Loucy (cell line): Measurements from ENCODE around the gene NSUN2.

Experiments used
- H2AFZ ChIP-seq: fragments of 200-600 bp; sonication (generic); 2 replicates; pipeline ENCODE4 v1.6.0; 2016; ENCODE audit warnings: antibody characterized with exemption, mild to moderate bottlenecking, low read length, moderate library complexity
- H3F3A ChIP-seq: fragments of 200-600 bp; 2 replicates; pipeline ENCODE4 v1.6.0; 2016; ENCODE audit warnings: antibody characterized with exemption, low read depth, mild to moderate bottlenecking
- H3K27me3 ChIP-seq: fragments of 200-600 bp; sonication (generic); 2 replicates; pipeline ENCODE4 v1.6.1; 2014; ENCODE audit warnings: low read length, mild to moderate bottlenecking; ENCODE audit not compliant: insufficient read depth, poor library complexity, severe bottlenecking
- H3K36me3 ChIP-seq: fragments of 200-600 bp; sonication (generic); 2 replicates; pipeline ENCODE4 v1.6.1; 2016; ENCODE audit warnings: low read length; ENCODE audit not compliant: insufficient read depth
- H3K4me1 ChIP-seq: fragments of 200-600 bp; sonication (generic); 2 replicates; pipeline ENCODE4 v1.5.1; 2014; ENCODE audit warnings: low read length, mild to moderate bottlenecking; ENCODE audit not compliant: insufficient read depth, poor library complexity, severe bottlenecking
- H3K4me2 ChIP-seq: fragments of 200-600 bp; sonication (generic); 2 replicates; pipeline ENCODE4 v1.6.0; 2014; ENCODE audit warnings: antibody characterized with exemption, low read length, low read depth, mild to moderate bottlenecking; ENCODE audit not compliant: poor library complexity, severe bottlenecking
- H3K4me3 ChIP-seq: fragments of 200-600 bp; sonication (generic); 2 replicates; pipeline ENCODE4 v1.5.1; 2014; ENCODE audit warnings: low read length, mild to moderate bottlenecking, mixed read lengths; ENCODE audit not compliant: poor library complexity, severe bottlenecking
- H3K79me2 ChIP-seq: fragments of 200-600 bp; sonication (generic); 2 replicates; pipeline ENCODE4 v1.6.1; 2014; ENCODE audit warnings: low read length; ENCODE audit not compliant: insufficient read depth
- H3K9ac ChIP-seq: fragments of 200-600 bp; sonication (generic); 2 replicates; pipeline ENCODE4 v1.6.0; 2014; ENCODE audit warnings: mild to moderate bottlenecking, low read depth, low read length, moderate library complexity; ENCODE audit not compliant: poor library complexity, severe bottlenecking
- H3K9me2 ChIP-seq: fragments of 200-600 bp; sonication (generic); replicated peaks from 2 replicates; pipeline ENCODE4 v1.6.1; 2016; ENCODE audit warnings: low read depth, low read length, mixed read lengths
- H3K9me3 ChIP-seq: fragments of 200-600 bp; sonication (generic); 2 replicates; pipeline ENCODE4 v1.6.1; 2014; ENCODE audit warnings: mild to moderate bottlenecking, antibody characterized with exemption, low read length, low read depth; ENCODE audit not compliant: insufficient read depth
- H4K20me1 ChIP-seq: fragments of 200-600 bp; sonication (generic); 2 replicates; pipeline ENCODE4 v1.6.0; 2014; ENCODE audit warnings: antibody characterized with exemption, low read length, mild to moderate bottlenecking; ENCODE audit not compliant: insufficient read depth, poor library complexity, severe bottlenecking
- EZH2phosphoT487 ChIP-seq: fragments of 200-600 bp; IDR thresholded peaks from 2 replicates; pipeline ENCODE4 v1.6.1; 2018; ENCODE audit warnings: antibody characterized with exemption, mild to moderate bottlenecking, moderate library complexity, borderline replicate concordance
- TF ChIP-seq, protein P1 (sequence below): fragments of 200-600 bp; sonication (generic); conservative IDR thresholded peaks from 2 replicates; pipeline ENCODE4 v1.5.1; 2014; ENCODE audit warnings: mild to moderate bottlenecking, antibody characterized with exemption, low read length

NSUN2 gene

DNA sequence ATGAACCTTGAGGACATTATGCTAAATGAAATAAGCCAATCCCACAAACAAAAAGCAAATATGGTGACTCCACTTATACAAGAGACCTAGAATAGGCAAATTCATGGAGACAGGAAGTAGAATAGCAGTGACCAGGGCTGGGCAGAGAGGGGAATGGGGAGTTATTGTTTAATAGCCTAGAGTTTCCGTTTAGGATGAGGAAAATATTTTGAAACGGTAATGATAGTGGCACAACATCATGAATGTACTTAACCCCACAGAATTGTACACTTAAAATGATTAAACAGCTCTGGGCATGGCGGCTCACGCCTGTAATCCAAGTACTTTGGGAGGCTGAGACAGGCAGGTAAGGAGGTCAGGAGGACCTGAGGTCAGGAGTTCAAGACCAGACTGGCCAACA lies 65.8 kb downstream of the NSUN2 start:
- Histone ChIP-seq H3K79me2 (no peaks in the 10 kb centered on the region), H3K9ac (no peak overlapping the region), H3K4me3 (no peak overlapping the region), H4K20me1 (no peaks in the 10 kb centered on the region), H3K4me2 (no peak overlapping the region), H3K27me3 (no peaks in the 10 kb centered on the region), H3K9me3 (peaks cover 3% of the 10 kb centered on the region; the same call in 1 of the 2 replicates), H2AFZ (no peak overlapping the region), H3K4me1 (no peaks in the 10 kb centered on the region), H3K36me3 (no peaks in the 10 kb centered on the region), H3K9me2 (no peaks in the 10 kb centered on the region), H3F3A (no peaks in the 10 kb centered on the region)
- TF ChIP-seq EZH2phosphoT487 = no peak
- TF ChIP-seq, protein P1, sequence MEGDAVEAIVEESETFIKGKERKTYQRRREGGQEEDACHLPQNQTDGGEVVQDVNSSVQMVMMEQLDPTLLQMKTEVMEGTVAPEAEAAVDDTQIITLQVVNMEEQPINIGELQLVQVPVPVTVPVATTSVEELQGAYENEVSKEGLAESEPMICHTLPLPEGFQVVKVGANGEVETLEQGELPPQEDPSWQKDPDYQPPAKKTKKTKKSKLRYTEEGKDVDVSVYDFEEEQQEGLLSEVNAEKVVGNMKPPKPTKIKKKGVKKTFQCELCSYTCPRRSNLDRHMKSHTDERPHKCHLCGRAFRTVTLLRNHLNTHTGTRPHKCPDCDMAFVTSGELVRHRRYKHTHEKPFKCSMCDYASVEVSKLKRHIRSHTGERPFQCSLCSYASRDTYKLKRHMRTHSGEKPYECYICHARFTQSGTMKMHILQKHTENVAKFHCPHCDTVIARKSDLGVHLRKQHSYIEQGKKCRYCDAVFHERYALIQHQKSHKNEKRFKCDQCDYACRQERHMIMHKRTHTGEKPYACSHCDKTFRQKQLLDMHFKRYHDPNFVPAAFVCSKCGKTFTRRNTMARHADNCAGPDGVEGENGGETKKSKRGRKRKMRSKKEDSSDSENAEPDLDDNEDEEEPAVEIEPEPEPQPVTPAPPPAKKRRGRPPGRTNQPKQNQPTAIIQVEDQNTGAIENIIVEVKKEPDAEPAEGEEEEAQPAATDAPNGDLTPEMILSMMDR = no peak

DNA sequence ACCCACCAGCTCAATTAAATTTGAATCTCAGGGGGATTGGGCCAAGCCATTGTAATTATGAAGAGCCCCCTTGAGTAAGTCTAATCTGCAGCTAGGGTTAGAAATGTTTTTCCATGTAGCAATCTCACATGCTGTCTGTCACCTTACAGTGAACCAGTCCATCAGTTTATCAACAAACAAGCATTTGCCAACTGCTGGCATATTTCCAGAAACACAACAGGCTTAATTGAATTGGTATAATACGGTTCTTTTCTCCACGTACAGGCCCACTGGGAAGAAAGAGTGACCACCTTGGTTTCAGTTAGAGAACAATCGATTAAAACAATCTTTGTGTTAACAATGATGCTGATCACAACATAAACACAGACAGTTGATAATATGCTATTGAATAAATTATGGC lies 67.4 kb downstream of the NSUN2 start:
- Histone ChIP-seq H2AFZ (no peak overlapping the region), H3K9ac (no peak overlapping the region), H3K4me2 (no peak overlapping the region), H3K79me2 (no peaks in the 10 kb centered on the region), H3K4me1 (no peaks in the 10 kb centered on the region), H3F3A (no peaks in the 10 kb centered on the region), H3K4me3 (no peak overlapping the region), H4K20me1 (no peaks in the 10 kb centered on the region), H3K9me3 (peaks cover 3% of the 10 kb centered on the region; the same call in 1 of the 2 replicates), H3K36me3 (no peaks in the 10 kb centered on the region), H3K27me3 (no peaks in the 10 kb centered on the region), H3K9me2 (no peaks in the 10 kb centered on the region)
- TF ChIP-seq, protein P1 = no peak
- TF ChIP-seq EZH2phosphoT487 = no peak

DNA sequence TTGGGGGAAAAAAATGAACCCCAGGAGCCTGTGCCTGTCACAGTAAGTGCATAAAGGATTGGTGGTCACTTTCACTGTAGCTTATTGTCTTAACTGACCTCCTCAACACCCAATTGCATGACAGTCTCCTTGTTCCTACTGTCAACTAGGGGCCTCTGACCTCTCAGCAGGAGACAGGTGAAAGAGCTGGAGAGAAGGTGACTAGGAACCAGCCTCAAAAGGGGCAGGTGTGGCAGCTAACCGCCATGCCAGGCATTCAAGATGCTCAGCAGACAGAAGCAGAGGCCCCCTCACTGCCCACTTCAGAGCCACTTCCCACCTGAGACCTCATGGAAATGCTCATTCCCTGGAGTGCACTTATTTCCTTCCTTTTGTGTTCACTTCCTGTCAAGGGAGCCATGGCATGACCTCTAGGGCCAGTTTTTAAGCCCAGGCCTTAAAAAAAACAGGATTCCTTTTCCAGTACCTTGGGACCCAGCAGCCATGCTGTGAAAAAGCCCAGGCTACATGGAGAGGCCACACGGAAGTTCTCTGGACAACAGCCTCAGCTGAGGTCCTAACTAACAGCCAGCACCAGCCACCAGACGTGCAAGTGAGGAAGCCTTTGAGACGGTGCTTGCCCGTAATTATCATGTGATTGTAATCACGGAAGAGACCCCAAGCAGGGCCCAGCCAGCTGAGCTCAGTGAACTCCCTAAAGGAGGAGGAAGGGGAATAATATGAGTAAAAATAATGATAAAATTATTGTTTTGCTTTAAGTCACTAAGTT lies 74.9 kb downstream of the NSUN2 start:
- Histone ChIP-seq H3K4me3 (no peak overlapping the region), H4K20me1 (no peaks in the 10 kb centered on the region), H2AFZ (no peak overlapping the region), H3K9me2 (no peaks in the 10 kb centered on the region), H3K36me3 (no peaks in the 10 kb centered on the region), H3K27me3 (no peaks in the 10 kb centered on the region), H3K9ac (no peak overlapping the region), H3K4me2 (no peak overlapping the region), H3K4me1 (no peaks in the 10 kb centered on the region), H3K79me2 (no peaks in the 10 kb centered on the region), H3K9me3 (no peaks in the 10 kb centered on the region; the same call in 1 of the 2 replicates), H3F3A (no peaks in the 10 kb centered on the region)
- TF ChIP-seq EZH2phosphoT487 = no peak
- TF ChIP-seq, protein P1 = no peak
